Measurements from ENCODE around the gene GEMIN8.

DNA sequence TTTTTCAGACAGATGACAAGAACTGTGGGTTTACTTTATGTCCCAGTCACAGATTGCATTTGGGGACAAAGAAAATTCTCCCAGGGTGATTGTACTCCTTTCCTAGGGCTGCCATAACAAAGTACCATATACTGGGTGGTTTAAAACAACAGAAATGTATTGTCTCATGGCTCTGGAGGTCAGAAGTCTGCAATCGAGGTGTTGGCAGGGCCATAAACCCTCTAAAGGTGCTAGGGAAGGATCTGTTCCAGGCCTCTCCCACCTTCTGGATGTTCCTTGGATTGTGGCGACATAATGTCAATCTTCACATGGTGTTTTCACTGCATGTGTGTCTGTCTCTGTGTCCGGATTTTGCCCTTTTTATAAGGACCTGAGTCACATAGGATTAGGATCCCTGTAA lies 12.3 kb downstream of the GEMIN8 start:
- TF ChIP-seq, protein P1, sequence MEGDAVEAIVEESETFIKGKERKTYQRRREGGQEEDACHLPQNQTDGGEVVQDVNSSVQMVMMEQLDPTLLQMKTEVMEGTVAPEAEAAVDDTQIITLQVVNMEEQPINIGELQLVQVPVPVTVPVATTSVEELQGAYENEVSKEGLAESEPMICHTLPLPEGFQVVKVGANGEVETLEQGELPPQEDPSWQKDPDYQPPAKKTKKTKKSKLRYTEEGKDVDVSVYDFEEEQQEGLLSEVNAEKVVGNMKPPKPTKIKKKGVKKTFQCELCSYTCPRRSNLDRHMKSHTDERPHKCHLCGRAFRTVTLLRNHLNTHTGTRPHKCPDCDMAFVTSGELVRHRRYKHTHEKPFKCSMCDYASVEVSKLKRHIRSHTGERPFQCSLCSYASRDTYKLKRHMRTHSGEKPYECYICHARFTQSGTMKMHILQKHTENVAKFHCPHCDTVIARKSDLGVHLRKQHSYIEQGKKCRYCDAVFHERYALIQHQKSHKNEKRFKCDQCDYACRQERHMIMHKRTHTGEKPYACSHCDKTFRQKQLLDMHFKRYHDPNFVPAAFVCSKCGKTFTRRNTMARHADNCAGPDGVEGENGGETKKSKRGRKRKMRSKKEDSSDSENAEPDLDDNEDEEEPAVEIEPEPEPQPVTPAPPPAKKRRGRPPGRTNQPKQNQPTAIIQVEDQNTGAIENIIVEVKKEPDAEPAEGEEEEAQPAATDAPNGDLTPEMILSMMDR (IDR thresholded peaks at IDR 0.05 in 2 of 3, conservative IDR thresholded peaks at IDR 0.05 in 1 of 3; ENCODE audit: borderline replicate concordance in 1 of 3, insufficient read depth in 1 of 3, low read depth in 2 of 3, low read length in 2 of 3) = no peak
- TF ChIP-seq, protein P2, sequence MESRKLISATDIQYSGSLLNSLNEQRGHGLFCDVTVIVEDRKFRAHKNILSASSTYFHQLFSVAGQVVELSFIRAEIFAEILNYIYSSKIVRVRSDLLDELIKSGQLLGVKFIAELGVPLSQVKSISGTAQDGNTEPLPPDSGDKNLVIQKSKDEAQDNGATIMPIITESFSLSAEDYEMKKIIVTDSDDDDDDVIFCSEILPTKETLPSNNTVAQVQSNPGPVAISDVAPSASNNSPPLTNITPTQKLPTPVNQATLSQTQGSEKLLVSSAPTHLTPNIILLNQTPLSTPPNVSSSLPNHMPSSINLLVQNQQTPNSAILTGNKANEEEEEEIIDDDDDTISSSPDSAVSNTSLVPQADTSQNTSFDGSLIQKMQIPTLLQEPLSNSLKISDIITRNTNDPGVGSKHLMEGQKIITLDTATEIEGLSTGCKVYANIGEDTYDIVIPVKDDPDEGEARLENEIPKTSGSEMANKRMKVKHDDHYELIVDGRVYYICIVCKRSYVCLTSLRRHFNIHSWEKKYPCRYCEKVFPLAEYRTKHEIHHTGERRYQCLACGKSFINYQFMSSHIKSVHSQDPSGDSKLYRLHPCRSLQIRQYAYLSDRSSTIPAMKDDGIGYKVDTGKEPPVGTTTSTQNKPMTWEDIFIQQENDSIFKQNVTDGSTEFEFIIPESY (IDR thresholded peaks at IDR 0.05; ENCODE audit: extremely low read depth, insufficient replicate concordance, low read length) = no peak
- TF ChIP-seq POLR2AphosphoS5 (IDR thresholded peaks at IDR 0.05; ENCODE audit: low read depth, low read length) = no peak
- no peak for TF ChIP-seq POLR2A (IDR thresholded peaks at IDR 0.05; ENCODE audit: borderline replicate concordance, extremely low read depth, insufficient read depth, insufficient read length)
- TF ChIP-seq, protein P3, sequence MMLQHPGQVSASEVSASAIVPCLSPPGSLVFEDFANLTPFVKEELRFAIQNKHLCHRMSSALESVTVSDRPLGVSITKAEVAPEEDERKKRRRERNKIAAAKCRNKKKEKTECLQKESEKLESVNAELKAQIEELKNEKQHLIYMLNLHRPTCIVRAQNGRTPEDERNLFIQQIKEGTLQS (IDR thresholded peaks at IDR 0.05) = no peak
- no peak for TF ChIP-seq EZH2 (IDR thresholded peaks at IDR 0.05)
- TF ChIP-seq, protein P4, sequence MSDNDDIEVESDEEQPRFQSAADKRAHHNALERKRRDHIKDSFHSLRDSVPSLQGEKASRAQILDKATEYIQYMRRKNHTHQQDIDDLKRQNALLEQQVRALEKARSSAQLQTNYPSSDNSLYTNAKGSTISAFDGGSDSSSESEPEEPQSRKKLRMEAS (IDR thresholded peaks at IDR 0.05) = no peak
- no peak for TF ChIP-seq JUND (IDR thresholded peaks at IDR 0.05)
- no peak for TF ChIP-seq TCF7L2 (IDR thresholded peaks at IDR 0.05; ENCODE audit: borderline replicate concordance, extremely low read depth, insufficient read depth, insufficient read length)
- TF ChIP-seq ZFX (IDR thresholded peaks at IDR 0.05) = no peak

Data from HCT116 (cell line).